GM19468 (cell line): ENCODE results near the gene EIF4E3.

Source experiments
- ATAC-seq: cut with Tn5 transposase; IDR thresholded peaks from one replicate; pipeline ENCODE4 v1.9.1; 2021; ENCODE audit warnings: mild to moderate bottlenecking, moderate library complexity, moderate number of reproducible peaks; ENCODE audit not compliant: unreplicated experiment; ENCODE audit errors: extremely low read depth

EIF4E3 gene

DNA sequence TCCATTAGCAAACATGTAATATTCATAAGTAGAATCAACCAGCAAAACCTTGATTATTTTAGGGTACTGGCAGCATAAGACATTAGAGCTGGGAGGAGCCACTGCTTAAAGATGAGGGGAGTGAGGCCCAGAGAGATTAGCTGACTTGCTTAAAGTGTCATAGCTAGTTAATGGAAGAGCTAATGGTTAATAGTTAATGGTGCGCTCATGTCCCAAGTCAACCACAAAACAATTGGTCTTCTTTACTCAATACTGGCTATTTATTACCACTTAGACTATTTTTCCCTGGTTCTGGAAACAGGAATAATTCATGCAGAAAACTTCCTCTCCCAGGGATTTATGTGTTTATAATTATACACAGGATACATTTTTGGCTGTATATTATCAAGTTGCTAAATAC lies 33.1 kb downstream of the EIF4E3 start:
- no peak for ATAC-seq

DNA sequence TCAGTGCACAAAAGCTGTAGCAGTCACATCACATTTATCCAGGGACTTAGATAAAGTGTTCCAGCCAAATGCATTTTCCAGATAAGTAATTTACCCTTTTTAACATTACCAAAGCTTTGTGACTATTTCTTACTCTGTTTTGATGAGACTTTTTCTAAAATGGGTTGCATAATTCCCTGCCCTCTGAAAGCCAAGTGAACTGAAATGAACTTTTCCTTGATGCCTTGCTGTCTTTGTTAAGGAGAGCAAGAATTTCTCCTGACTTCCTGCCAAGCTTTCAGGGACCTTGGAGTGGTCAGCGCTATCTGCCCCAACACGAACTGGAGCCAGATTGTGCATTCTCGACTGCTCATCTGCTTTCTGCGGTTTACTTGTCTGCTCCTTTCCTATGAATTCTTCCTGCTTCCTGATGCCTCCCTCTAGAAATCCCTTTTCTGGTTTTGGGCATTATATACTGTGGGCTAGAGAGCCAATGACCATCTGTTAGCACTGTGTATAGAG lies 34.8 kb downstream of the EIF4E3 start:
- no peak for ATAC-seq

DNA sequence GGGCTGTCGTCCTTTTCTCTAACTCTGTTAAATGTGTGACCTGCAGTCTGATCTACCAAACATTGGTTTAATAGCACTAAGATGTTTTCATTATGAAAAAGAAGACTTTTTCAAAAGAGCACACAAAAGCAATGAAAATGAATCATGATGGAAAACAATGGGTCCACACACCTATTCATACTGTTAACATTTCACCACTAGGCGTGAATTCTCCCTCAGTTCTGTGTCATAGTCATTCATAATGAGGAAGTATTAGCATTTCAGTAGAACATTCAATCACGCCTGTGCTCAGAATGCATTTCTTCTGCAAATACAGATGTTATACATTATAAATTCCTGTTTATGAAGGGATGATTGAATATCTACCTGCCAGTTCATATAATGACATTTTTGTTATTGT lies 35.9 kb downstream of the EIF4E3 start:
- no peak for ATAC-seq

DNA sequence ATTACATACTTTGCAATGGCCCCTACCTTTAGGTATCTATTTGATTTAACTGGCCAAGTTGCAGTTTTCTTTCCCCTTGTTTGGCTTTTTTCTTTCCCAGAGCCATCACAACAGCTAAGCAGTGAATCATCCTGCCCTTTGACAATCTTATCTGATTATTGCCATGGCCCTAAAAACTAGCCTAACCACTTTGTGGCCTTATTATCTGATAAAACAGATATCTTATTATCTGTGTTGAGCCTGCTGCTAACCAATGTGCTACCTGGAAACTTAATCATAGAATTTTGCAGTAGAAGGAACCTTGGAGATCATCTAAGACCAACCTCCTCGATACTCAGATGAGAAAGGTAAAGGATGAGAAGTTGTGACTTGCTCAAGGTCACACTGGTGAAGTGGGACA lies 37.1 kb downstream of the EIF4E3 start:
- no peak for ATAC-seq

DNA sequence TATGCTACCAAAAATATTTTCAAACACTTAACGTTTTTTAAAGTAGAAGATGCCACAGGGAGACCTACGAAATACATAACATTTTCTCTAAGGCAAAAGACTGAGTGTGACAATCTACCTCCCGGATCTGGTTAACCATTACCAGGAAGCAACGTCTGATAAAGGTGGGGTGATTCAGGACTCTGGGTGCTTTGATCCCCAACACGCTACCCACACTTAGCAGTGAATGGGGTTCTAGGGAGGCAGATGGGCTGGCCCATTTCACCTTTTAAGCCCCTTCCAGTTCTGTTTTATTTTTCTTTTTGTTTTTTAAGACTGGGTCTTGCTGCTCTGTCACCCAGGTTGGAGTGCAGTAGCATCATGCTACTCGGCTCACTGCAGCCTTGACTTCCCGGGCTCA lies 39.5 kb downstream of the EIF4E3 start:
- no peak for ATAC-seq

DNA sequence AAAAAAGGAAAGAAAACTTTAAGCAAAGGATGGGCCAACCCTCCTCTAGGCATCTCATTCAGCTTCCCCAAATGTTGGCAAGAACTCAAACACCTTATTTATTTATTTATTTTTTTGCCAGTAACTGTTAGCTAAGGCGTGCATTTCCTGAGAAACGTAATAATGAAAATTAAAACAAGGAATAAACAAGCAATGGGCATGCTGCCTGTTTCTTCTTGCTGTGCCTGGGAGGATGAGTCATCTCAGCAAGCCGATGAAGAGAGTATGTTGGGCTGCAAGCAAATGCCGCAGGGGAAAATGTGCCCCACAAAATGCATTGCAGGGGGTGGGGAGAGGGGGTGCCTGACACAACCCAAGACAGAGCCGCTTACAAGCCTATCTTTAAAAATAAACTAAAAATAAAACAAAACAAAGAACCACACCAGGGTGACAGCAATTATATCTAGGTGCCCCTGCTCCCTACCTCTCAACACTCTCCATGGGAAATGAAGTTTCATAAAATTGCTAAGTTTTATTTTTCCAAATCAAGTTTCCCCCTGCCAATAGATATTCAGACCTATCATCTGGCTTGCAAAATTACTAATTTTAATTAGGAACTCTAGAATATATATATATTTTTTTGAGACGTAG lies 40.3 kb downstream of the EIF4E3 start:
- no peak for ATAC-seq

DNA sequence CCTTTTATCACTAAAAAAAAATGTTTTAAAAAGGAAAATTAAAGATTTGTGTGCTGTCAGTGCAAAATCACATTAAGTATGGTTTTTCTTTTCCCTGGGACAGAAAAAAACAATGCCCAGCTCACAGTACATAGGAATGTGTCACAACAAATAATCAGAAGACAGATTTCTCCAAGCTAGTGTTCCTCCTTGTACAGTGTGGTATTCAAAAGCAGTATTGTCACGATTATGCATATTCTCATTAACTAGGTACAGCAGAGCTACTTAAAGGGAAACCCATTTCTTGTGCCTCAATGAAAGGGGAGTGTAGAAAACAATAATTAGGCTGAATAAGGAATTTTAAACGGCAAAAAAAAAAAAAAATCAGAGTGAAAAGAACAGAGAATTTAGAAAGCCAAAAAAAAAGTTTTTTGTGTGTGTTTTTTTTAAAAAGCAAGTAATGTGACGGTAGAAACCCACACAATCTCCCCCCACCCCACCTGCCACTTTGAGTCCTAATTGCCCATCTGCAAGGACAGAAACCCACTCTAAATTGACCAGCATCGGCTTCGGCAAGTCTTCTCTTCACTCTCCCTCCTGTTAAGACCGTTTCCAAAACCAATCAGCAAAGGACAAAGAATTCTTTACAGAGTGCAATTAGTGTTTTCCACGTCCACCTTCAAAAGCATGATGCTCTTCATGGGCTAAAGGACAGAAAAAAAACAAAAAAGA lies 41.0 kb downstream of the EIF4E3 start:
- ATAC-seq, result no peak

DNA sequence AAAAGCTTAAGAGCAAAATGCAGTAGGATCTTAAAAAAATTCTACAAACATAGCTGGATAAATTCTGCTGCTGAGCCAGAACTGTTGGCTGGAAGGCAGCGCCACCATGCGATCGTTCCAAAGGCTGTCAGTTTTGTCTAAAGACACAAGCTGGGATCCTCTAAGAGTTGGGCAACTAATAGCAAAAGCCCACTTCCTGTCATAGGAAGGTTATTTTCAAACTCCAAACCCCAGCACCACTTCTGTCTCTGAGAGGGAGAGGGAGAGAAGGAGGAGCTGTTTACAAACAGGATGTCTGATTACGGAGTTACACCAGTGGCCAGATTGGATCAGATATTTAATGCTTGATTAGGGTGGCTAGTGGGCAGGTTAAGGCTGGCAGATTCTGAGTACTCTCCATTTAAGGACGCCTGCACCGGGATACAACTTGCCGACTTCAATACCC lies 44.0 kb downstream of the EIF4E3 start:
- ATAC-seq, result no peak

DNA sequence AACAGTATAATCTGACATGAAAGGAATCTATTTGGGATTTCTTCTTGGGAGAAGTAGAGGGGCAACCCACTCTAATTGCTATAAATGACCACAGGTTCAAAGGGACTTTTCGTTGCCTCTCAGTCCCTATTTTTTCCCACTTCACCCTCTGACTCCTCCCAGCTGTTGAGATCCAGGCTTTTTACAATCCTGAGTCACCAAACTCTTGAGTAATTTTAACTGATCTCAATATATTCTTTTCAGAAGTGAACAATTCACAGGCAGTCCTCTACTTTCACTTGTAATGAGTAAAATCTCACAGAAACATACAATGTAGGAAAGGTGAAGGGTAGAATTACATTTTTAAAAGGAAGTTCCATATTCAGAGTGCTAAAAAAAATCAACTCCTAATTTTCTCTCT lies 44.6 kb downstream of the EIF4E3 start:
- no peak for ATAC-seq

DNA sequence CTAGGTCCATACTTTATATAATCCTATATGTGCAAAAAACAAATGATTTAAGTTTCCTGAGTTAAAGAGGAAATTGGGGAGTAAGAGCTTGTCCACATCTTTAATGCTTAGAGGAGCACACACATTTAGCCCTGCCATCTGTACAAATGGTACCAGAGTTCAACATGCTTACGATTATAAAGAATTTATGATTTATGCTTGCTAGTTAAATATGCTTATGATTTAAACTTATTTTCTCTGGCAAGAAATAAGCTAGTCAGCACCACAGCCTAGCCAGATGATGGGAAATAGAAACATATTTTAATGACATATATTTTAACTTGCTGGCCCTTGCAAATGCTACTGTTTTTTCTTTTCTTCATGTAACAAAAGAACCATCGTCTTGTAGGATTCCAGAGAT lies 48.3 kb downstream of the EIF4E3 start:
- no peak for ATAC-seq

DNA sequence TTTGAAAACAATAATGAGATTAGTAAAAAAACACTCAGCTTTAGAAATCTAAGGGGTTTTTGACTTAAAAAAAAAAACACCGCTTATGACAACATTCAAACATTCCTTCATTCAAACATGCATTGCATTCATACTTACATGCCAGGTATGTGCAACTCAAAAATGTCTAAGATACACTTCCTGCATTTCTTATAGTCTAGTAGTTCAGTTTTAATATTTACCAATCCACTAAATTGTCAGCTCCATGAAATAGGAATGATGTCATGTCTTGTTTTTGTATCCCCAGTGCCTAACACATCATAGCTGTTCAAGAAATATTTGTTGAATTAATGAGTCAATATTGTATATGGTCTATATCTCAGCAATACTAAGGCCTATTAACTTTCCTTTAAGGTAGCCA lies 51.7 kb downstream of the EIF4E3 start:
- ATAC-seq, result no peak

DNA sequence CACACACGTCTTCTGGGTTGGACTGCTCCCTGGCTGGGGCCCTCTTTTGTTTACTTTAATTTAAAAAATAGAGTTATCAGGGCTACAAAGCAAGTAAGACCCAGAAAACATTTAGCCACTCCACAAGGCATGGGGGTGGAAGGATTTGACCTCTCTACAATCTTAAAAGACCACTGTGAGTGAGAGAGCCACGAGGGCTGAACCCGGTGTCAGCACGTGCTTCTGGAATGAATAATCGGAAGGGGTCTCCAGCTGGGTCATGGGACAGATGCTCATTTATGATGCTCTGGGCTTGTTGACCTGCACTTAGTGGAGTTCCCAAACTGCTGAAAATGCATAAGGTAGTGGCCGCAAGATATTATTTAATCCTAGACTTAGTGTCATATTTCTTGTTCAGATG lies 52.4 kb downstream of the EIF4E3 start:
- ATAC-seq, result no peak

DNA sequence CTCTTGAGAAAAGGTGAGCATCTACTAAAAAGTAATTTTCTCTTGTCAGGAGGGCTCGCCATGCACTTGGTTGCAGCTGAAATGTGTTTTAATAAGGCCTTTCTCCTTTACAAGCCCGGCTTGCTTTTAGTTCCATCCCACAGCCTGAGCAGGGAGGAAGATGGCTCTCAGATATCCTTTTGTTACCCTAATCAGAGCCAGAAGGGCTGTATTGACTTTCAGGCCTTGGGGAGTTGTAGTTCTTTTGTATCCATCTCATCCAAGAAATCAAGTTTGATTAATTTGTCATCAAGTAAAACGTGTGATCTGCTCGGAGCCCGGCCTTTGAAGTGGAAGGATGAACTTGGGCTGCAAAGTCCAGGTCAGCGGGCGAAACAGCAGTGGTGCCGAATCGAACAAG lies 52.9 kb downstream of the EIF4E3 start:
- ATAC-seq, result no peak

DNA sequence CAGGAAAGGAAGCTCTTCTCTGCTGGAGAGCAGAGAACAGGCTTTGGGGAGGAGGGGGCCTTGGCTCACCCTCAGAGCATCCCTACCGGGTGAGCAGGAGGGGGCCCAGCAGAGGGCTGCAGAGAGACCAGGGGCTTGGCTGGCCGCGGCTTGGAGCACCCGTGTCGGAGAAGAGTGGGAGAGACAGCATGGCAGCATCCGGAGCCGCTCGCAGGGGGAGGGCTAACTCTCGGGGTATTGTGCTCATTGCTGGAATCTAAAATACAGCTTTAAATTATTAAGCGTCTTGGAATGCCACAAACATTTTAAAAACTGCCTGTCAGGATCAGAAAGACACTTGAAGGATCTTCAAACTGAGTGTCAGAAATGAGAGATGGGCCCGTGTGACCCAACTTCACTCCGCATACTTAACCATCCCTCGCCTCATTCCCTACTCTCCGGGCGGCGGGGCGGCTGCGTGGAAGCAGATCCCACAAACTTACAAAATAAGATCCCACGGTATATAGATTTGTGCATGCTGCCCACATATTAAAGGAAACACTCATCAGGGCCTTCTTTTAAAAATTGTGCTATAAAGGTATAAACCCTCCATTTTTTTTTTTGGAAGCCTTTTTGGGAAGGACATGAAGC lies 53.9 kb downstream of the EIF4E3 start:
- ATAC-seq, result no peak

DNA sequence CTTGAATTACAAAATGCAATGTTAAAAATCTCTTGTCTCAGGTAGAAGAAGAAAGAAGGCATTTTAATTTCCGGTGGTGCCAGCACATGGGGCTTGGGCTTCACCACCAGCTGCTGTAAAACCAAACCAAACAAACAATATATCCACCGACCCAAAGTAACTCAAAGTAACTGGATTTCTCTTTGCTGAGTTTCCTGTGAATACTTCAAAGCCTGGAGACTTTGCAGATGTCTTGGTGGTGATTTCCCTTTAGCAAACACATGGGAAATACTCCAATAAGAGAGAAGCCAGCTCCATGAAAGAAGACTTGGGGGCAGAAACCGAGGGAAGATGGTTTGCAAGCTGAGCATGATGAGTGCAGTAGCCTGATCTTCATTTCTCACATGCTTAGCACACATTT lies 62.6 kb downstream of the EIF4E3 start:
- ATAC-seq, result no peak

DNA sequence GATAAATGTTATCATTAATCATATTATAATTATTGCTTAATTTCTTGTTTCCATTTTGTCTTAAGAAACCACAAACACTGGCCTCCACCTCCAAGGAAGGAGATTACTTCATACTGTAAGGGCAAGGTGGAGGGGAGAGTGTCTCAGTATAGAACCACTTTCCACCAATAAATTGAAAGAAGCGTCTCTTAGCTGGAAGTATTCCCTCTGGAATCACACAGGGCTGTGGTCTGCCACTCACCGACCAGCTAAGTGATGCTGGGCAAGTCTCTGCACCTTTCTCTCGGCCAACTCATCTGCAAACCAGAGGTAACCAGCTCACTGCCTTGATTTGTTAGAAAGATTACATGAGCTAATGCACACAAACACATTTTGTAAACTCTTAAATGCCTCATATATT lies 63.1 kb downstream of the EIF4E3 start:
- ATAC-seq, result no peak

DNA sequence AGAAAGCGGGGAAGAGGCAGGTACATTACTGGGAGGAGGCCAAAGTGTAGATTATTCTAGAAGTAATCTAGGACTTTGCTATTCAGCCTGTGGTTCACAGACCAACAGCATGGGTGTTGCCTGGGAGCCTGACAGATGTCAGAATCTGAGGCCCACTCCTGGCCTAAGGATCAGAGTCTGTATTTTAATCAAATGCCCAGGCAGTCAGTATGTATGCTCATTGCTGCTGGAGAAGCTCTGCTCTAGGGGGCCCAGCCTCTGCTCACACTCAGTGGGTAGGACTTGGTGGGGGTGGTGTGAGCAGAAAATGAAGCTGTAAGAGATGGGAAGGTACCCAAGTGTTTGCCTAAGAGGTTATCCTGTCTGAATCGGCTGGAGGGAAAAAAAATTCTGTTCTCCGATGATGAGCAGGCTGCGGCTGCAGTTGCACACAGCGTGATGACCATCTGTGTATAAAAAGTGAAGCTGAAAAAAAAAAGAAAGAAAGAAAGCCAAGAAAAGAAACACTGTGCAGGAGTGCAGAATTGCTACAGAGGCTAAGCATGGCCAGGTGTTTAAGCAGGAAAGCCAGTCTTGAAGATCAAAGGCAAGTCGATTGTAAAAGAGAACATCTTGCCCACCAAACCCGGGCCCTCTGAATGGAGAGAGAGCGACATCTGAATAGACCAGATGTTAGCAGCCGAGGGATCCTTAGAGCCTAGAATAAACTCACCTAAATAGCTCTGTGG lies 65.2 kb downstream of the EIF4E3 start:
- ATAC-seq, result no peak

DNA sequence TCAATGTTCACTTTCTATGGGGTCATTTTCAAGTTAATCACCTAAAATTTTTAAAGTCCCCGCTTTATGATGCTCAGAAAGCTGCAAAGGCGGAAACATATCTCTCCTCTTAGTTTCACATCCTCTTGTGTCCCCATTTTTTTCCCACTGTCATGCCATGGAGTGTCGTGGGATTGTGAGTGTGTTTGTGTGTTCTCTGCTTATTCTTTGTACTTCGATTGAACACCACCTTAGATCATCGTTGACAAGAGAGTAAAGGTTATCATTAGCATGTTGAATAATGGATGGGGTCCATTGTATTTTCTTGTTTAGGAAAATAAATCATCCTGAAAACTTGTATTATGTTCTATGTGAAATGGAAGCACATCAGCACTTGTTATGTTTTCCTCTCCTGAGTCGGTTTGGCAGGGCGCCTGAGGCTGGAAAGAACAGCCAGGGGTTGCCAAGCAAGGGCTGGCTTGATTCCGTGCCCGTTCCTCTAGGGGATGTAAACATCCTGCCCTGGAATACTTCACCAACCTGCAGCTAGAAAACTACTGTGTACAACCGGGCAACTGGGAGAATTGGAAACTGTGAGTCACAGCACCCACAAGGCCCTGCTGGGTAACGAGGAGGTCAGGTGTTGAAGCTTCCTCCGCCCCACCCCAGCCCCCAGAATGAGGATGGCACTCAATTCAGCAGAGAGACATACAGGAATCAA lies 67.2 kb downstream of the EIF4E3 start:
- no peak for ATAC-seq

DNA sequence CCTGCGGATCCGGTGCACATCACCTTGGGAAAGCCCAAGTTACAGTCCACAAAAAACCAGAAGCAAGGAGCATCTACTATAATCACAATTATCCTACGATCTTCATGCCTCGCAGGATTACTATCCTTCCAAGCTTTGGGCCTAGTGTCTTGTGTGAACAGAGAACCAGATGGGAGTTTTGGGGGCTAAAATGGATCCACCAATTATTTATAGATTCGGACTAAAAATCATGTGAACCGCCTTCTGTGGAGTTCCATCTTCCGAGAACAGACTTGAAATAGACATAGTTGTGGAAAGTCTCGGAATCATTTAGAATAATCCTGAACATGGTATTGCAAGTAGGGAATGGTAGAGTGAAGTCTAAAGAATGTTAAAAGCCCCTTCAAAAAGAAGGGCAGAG lies 70.1 kb downstream of the EIF4E3 start:
- no peak for ATAC-seq

DNA sequence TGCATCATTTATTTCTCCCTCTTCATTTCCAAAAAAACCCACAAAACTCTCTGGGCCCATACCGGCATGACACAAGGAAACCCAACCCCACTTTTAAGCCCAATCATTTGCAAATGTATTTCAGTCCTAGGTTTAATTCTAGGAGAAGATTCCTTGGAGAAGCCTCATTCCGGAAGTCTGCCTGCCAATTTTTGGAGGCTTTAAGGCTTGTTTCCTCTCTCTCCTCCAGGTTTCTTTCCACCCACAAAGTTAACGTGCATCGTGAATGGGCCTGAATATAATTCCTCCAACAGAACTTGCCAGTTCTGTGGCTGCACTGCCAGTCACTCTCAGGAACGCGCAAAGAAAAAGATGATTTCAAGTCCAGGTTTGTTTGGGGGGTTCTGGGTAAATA lies 71.8 kb downstream of the EIF4E3 start:
- no peak for ATAC-seq
